HEK293 (cell line): ENCODE data around the gene PWWP2B.
A peak's percentile ranks its signal among the peaks of the same experiment; 100 is the strongest.

Experiments
- CTCF ChIA-PET: fragments of 350-600 bp; formaldehyde crosslinking; extraction: SDS; loops from one replicate; lab custom pipeline; 2021; ENCODE audit warnings: antibody characterized with exemption; lab: Yijun Ruan, JAX
- POLR2A ChIA-PET: fragments of 300-600 bp; formaldehyde crosslinking; extraction: SDS; loops from one replicate; lab custom pipeline; 2020; ENCODE audit warnings: antibody characterized with exemption, inconsistent platforms; lab: Yijun Ruan, JAX
- H3K27ac ChIP-seq: fragments of 200-500 bp; sonication (Bioruptor generic); 2 replicates; pipeline ENCODE4 v1.5.1; 2014; ENCODE audit warnings: low read depth, low read length, control low read depth, inconsistent platforms; ENCODE audit errors: extremely low read depth
- H3K36me3 ChIP-seq, 2 experiments: fragments of 200-500 bp in 1 of 2; sonication (Bioruptor generic) in 1 of 2; 1 replicate in 1 of 2; 2 replicates in 1 of 2; pipeline ENCODE4 v1.5.1; 2014 to 2017; ENCODE audit warnings: inconsistent platforms in 2 of 2, low read length in 2 of 2; ENCODE audit not compliant: control insufficient read depth in 2 of 2, insufficient read depth in 1 of 2
- H3K4me1 ChIP-seq: fragments of 200-500 bp; sonication (Bioruptor generic); 2 replicates; pipeline ENCODE4 v1.5.1; 2014; ENCODE audit warnings: mild to moderate bottlenecking, low read length, inconsistent platforms; ENCODE audit not compliant: control insufficient read depth, insufficient read depth
- H3K4me3 ChIP-seq: 2 replicates; pipeline ENCODE4 v1.5.1; 2011; ENCODE audit warnings: low read depth, mild to moderate bottlenecking, control low read depth, low read length, moderate library complexity
- H3K9me3 ChIP-seq: fragments of 200-500 bp; sonication (Bioruptor generic); 2 replicates; pipeline ENCODE4 v1.5.1; 2014; ENCODE audit warnings: low read depth, low read length, inconsistent platforms; ENCODE audit not compliant: control insufficient read depth, insufficient read depth
- OVOL3 ChIP-seq: fragments of 450-650 bp; formaldehyde crosslinking; IDR thresholded peaks from 2 replicates; pipeline ENCODE4 v1.5.1; 2016; ENCODE audit warnings: missing biosample characterization, missing genetic modification characterization
- PRDM1 ChIP-seq: fragments of 450-650 bp; formaldehyde crosslinking; IDR thresholded peaks from 2 replicates; pipeline ENCODE4; 2016; ENCODE audit warnings: missing biosample characterization, missing genetic modification characterization
- SP2 ChIP-seq: fragments of 450-650 bp; formaldehyde crosslinking; IDR thresholded peaks from 2 replicates; pipeline ENCODE4 v1.5.1; 2016; ENCODE audit warnings: missing biosample characterization, missing genetic modification characterization
- TCF7L2 ChIP-seq: IDR thresholded peaks from 2 replicates; pipeline ENCODE4 v1.6.1; 2011; ENCODE audit warnings: low read depth, mild to moderate bottlenecking, inconsistent platforms, low read length, moderate library complexity, borderline replicate concordance
- ZIC2 ChIP-seq: fragments of 450-650 bp; formaldehyde crosslinking; IDR thresholded peaks from 2 replicates; pipeline ENCODE4 v1.5.1; 2016; ENCODE audit warnings: missing biosample characterization, missing genetic modification characterization
- ZNF416 ChIP-seq: fragments of 450-650 bp; formaldehyde crosslinking; IDR thresholded peaks from 2 replicates; pipeline ENCODE4 v1.5.1; 2016; ENCODE audit warnings: missing biosample characterization, missing genetic modification characterization
- ZNF548 ChIP-seq: fragments of 450-650 bp; formaldehyde crosslinking; IDR thresholded peaks from 2 replicates; pipeline ENCODE4 v1.5.1; 2016; ENCODE audit warnings: missing biosample characterization, missing genetic modification characterization
- ZNF549 ChIP-seq: fragments of 450-650 bp; IDR thresholded peaks from 2 replicates; pipeline ENCODE4 v1.5.1; 2018; ENCODE audit warnings: missing biosample characterization, missing genetic modification characterization, mild to moderate bottlenecking, inconsistent platforms, moderate library complexity
- ZNF624 ChIP-seq: fragments of 450-650 bp; formaldehyde crosslinking; IDR thresholded peaks from 2 replicates; pipeline ENCODE4 v1.5.1; 2017; ENCODE audit warnings: missing biosample characterization, missing genetic modification characterization
- ZNF664 ChIP-seq: fragments of 450-650 bp; formaldehyde crosslinking; IDR thresholded peaks from 2 replicates; pipeline ENCODE4 v1.5.1; 2016; ENCODE audit warnings: missing biosample characterization, missing genetic modification characterization
- TF ChIP-seq, protein P1 (sequence below): fragments of 450-650 bp; formaldehyde crosslinking; IDR thresholded peaks from 2 replicates; pipeline ENCODE4 v1.5.1; 2016; ENCODE audit warnings: missing biosample characterization, missing genetic modification characterization
- TF ChIP-seq, protein P2 (sequence below): fragments of 450-650 bp; formaldehyde crosslinking; IDR thresholded peaks from 2 replicates; pipeline ENCODE4 v1.5.1; 2016; ENCODE audit warnings: missing biosample characterization, missing genetic modification characterization

PWWP2B gene

DNA sequence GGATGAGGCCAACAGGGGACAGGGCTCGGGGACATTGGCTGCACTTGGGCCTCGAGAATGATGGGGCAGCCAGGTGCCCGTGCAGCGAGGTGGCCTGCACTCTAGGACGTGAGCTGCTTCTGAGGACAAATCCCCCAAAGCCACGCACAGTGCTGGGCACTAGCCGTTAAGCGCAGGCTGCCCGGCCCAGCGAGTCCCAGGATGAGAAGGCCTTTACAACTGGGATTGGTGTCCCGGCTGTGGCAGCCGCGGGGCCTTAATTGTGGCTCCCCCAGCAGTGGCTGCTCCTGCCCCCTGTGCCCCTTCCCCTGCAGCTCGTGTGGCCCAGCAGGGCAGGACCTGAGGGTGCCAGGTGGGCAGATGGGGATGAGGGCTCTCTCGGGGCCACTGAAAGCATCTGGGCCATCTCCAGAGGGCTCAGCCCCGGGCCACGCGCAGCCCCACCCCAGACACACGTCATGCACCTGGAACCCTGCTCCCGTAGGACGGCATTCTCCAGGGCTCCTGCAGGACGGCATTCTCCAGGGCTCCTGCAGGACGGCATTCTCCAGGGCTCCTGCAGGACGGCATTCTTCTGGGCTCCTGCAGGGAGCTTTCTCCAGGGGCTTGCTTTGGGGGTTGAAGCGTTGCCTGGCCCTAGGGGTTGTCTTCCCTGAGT is 6.6 kb downstream of the PWWP2B start:
- Histone ChIP-seq H3K36me3 (peaks cover 0 to 21% of the 10 kb centered on the region in 2 experiments; a peak in 1 of 3 replicates), H3K27ac (no peak overlapping the region), H3K4me1 (no peaks in the 10 kb centered on the region), H3K4me3 (no peak overlapping the region), H3K9me3 (no peaks in the 10 kb centered on the region)
- TF ChIP-seq ZIC2 (tag by site-specific recombination) (0 out of 2 replicates have a peak, but pooled peaks have one; percentile 19), ZNF664 (no peak), ZNF548 (tag by site-specific recombination) (peak; percentile 28; the same call in 1 of the 2 replicates), SP2 (tag by site-specific recombination) (no peak), ZNF416 (tag by site-specific recombination) (no peak)
- TF ChIP-seq, protein P1, sequence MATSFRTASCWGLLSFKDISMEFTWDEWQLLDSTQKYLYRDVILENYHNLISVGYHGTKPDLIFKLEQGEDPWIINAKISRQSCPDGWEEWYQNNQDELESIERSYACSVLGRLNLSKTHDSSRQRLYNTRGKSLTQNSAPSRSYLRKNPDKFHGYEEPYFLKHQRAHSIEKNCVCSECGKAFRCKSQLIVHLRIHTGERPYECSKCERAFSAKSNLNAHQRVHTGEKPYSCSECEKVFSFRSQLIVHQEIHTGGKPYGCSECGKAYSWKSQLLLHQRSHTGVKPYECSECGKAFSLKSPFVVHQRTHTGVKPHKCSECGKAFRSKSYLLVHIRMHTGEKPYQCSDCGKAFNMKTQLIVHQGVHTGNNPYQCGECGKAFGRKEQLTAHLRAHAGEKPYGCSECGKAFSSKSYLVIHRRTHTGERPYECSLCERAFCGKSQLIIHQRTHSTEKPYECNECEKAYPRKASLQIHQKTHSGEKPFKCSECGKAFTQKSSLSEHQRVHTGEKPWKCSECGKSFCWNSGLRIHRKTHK: no peak
- ChIA-PET POLR2A (no interaction called here), CTCF (no interaction called here)

DNA sequence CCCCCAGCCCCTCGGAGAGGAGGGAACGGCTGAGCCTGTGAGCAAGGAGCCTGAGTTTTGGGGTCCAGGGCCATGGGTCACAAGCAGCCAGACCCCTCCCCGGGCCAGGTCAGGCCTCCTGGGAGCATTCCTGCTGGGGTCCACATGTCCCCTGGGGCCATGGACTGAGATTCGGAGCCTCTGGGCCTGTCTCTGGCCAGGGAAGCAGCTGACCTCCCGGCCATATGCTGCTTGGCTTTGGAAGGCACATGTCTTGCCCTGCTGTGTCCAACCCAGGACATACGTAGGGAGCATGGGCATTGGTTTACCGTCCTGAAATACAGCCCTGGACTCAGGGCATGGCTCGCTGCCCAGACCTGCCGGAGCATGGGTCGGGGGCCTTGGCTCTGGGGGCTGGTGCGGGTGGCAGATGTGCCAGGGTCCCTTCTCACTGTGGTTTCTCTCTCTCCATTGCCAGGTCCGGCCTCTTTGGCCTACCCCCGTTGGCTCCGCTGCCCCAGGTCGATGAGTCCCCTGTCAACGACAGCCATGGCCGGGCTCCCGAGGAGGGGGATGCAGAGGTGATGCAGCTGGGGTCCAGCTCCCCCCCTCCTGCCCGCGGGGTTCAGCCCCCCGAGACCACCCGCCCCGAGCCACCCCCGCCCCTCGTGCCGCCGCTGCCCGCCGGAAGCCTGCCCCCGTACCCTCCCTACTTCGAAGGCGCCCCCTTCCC is 7.3 kb downstream of the PWWP2B start:
- peaks cover 0 to 21% of the 10 kb centered on the region in 2 experiments; a peak in 1 of 3 replicates for H3K36me3 ChIP-seq
- H3K9me3 ChIP-seq: no peaks in the 10 kb centered on the region
- H3K4me1 ChIP-seq: no peaks in the 10 kb centered on the region
- no peak overlapping the region for H3K4me3 ChIP-seq
- ChIA-PET CTCF (interaction anchor here (1.6 kb wide), 1 partner anchor 43 kb away, joined by 3 read pairs; no protein-coding TSS in a partner anchor), POLR2A (no interaction called here)
- H3K27ac ChIP-seq: no peak overlapping the region
- TF ChIP-seq TCF7L2 (no peak), ZNF549 (tag by site-specific recombination) (no peak), ZNF624 (tag by site-specific recombination) (no peak), OVOL3 (tag by site-specific recombination) (no peak)

DNA sequence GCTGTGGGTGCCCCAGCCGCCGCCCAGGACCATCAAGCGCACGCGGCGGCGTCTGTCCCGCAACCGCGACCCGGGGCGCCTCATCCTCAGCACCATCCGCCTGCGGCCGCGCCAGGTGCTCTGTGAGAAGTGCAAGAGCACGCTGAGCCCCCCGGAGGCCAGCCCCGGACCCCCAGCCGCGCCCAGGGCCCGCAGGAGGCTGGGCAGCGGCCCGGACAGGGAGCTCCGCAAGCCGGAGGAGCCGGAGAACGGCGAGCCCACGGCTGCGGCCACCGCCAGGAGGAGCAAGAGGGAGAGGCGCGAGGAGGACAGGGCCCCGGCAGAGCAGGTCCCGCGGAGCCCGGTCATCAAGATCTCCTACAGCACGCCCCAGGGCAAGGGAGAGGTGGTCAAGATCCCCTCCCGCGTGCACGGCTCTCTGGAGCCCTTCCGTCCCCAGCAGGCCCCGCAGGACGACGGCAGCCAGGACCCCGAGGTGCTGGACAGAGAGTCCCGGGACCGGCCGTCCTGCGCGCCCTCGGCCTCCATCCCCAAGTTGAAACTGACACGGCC is 8.0 kb downstream of the PWWP2B start:
- TF ChIP-seq ZNF416 (tag by site-specific recombination) (no peak), PRDM1 (no peak)
- TF ChIP-seq, protein P2, sequence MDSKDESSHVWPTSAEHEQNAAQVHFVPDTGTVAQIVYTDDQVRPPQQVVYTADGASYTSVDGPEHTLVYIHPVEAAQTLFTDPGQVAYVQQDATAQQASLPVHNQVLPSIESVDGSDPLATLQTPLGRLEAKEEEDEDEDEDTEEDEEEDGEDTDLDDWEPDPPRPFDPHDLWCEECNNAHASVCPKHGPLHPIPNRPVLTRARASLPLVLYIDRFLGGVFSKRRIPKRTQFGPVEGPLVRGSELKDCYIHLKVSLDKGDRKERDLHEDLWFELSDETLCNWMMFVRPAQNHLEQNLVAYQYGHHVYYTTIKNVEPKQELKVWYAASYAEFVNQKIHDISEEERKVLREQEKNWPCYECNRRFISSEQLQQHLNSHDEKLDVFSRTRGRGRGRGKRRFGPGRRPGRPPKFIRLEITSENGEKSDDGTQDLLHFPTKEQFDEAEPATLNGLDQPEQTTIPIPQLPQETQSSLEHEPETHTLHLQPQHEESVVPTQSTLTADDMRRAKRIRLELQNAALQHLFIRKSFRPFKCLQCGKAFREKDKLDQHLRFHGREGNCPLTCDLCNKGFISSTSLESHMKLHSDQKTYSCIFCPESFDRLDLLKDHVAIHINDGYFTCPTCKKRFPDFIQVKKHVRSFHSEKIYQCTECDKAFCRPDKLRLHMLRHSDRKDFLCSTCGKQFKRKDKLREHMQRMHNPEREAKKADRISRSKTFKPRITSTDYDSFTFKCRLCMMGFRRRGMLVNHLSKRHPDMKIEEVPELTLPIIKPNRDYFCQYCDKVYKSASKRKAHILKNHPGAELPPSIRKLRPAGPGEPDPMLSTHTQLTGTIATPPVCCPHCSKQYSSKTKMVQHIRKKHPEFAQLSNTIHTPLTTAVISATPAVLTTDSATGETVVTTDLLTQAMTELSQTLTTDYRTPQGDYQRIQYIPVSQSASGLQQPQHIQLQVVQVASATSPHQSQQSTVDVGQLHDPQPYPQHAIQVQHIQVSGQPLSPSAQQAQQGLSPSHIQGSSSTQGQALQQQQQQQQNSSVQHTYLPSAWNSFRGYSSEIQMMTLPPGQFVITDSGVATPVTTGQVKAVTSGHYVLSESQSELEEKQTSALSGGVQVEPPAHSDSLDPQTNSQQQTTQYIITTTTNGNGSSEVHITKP (tag by site-specific recombination): no peak
- CTCF ChIA-PET: interaction anchor here (1.6 kb wide), 1 partner anchor 42 kb away, joined by 3 read pairs; no protein-coding TSS in a partner anchor
- no peaks in the 10 kb centered on the region for H3K9me3 ChIP-seq
- no peaks in the 10 kb centered on the region for H3K4me1 ChIP-seq
- peaks cover 0 to 21% of the 10 kb centered on the region in 2 experiments; a peak in 1 of 3 replicates for H3K36me3 ChIP-seq
- H3K27ac ChIP-seq: no peak overlapping the region
- no peak overlapping the region for H3K4me3 ChIP-seq
- POLR2A ChIA-PET: interaction anchor here (0.6 kb wide), 1 partner anchor 121 kb away, joined by 3 read pairs; no protein-coding TSS in a partner anchor
